RWPE1 (cell line): Measurements from ENCODE around the gene HMGB2.

Experiments
- CTCF ChIA-PET: fragments of 350-600 bp; sonication (Branson Sonifier 250); formaldehyde crosslinking; extraction: SDS; loops from one replicate; lab custom pipeline; 2021; lab: Yijun Ruan, JAX
- POLR2A ChIA-PET: fragments of 400-600 bp; formaldehyde crosslinking; extraction: SDS; loops from one replicate; lab custom pipeline; 2020; ENCODE audit warnings: antibody characterized with exemption; ENCODE audit not compliant: low non-redundant PET; lab: Yijun Ruan, JAX
- DNase-seq: peaks from one replicate; pipeline ENCODE4 v3.0.0; 2012; ENCODE audit warnings: low spot score
- H3K27ac ChIP-seq: fragments of 450-650 bp; 2 replicates; pipeline ENCODE4 v1.5.1; 2017
- CTCF ChIP-seq: fragments of 450-650 bp; conservative IDR thresholded peaks from 2 replicates; pipeline ENCODE4 v1.5.1; 2017; ENCODE audit warnings: low read depth, mild to moderate bottlenecking

Gene HMGB2

GRCh38 chr4:173371292-173372192, 37.4 kb upstream of the HMGB2 start:
- H3K27ac ChIP-seq = peak overlapping the region; percentile 99
- CTCF ChIA-PET = interaction anchor here (0.8 to 1.9 kb wide), 2 partner anchors 33 to 70 kb away, joined by 4 to 5 read pairs; no protein-coding TSS in a partner anchor
- no peak for TF ChIP-seq CTCF
- DNase-seq = peak; percentile 64
- POLR2A ChIA-PET = interaction anchor here (0.6 to 1.3 kb wide), 5 partner anchors 37 to 160 kb away, joined by 3 to 8 read pairs (median 6); partner anchors contain the start of gene HMGB2

- H3K27ac ChIP-seq = peak within 1 kb of the TSS; percentile 99
- ChIA-PET CTCF (interaction anchor here (0.8 to 1.9 kb wide), 2 partner anchors 32 to 69 kb away, joined by 4 to 5 read pairs; no protein-coding TSS in a partner anchor), POLR2A (interaction anchor here (0.6 to 1.3 kb wide), 7 partner anchors 24 to 1132 kb away, joined by 3 to 8 read pairs (median 3); partner anchors contain the start of gene HMGB2)
- TF ChIP-seq CTCF = no peak
- DNase-seq = peak; percentile 96
These were observed 36.5 kb upstream of the HMGB2 start, which contains the start of gene SAP30 for GRCh38 chr4:173370477-173371291. Gene SAP30 (plus strand): TSS chr4:173370954. CDS start chr4:173371183, 229 bp downstream.

GRCh38 chr4:173370130-173370476, 35.9 kb upstream of the HMGB2 start:
- no peak for DNase-seq
- CTCF ChIA-PET = no interaction called here
- H3K27ac ChIP-seq = peak overlapping the region; percentile 99

GRCh38 chr4:173367946-173368345, 33.8 kb upstream of the HMGB2 start:
- no peak for DNase-seq
- no peak overlapping the region for H3K27ac ChIP-seq
- ChIA-PET CTCF (interaction anchor here (0.7 kb wide), 1 partner anchor 54 kb away, joined by 3 read pairs; no protein-coding TSS in a partner anchor), POLR2A (no interaction called here)
- no peak for TF ChIP-seq CTCF

More at GRCh38 chr4:173370130-173370476, 35.9 kb upstream of the HMGB2 start:
- POLR2A ChIA-PET = interaction anchor here (0.7 to 1.3 kb wide), 3 partner anchors 35 to 1133 kb away, joined by 3 to 6 read pairs (median 4); partner anchors contain the start of gene HMGB2
- no peak for TF ChIP-seq CTCF

- no peak overlapping the region for H3K27ac ChIP-seq
These were observed 33.1 kb upstream of the HMGB2 start for GRCh38 chr4:173367285-173367684.

More at GRCh38 chr4:173367285-173367684, 33.1 kb upstream of the HMGB2 start:
- no peak for DNase-seq
- ChIA-PET CTCF (interaction anchor here (0.9 kb wide), 1 partner anchor 52 kb away, joined by 3 read pairs; no protein-coding TSS in a partner anchor), POLR2A (no interaction called here)
- TF ChIP-seq CTCF = no peak
